ENCODE results near the gene PRIMPOL.
A peak's percentile ranks its signal among the peaks of the same experiment; 100 is the strongest.

PRIMPOL gene

DNA sequence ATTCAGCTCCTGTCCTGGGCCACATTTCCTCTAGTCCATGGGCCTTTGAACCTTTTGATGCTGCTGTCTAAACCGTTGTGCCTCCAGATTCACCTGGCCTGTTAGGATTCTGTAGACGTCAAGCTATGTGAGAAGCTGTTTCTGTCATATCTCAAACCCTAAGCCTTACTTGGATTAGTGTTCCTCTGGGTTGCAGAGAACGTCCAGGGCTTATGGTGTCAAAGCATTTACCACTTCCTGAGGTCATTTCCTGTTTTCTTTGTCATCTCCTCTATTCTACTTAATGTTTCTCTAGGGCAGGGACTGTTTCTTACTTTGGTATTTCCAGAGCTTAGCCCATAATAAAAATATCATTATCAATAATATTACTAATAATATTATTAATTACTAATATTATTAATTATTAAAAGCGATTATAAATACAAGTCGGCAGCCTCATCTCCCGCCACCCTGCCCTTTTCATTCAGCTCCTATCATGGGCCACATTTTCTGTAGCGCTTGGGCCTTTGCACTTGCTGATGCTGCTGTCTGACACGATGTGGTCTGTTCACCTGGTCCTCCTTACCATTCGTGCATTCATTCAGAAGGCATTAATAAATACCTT lies 19.1 kb downstream of the PRIMPOL start:
- no peak overlapping the region for H3K4me2 ChIP-seq (ENCODE audit: insufficient read depth, low read length)
- H3K9ac ChIP-seq (ENCODE audit: low read depth, low read length): no peak overlapping the region
- ATAC-seq (ENCODE audit: insufficient read depth, low read depth) (peak; percentile 65), DNase-seq (no peak)
- H3K4me1 ChIP-seq (ENCODE audit: insufficient read depth, low read length): peaks cover 7% of the 10 kb centered on the region; the same call in 1 of the 2 replicates
- H3K36me3 ChIP-seq (ENCODE audit: insufficient read depth, low read length): peaks cover 71% of the 10 kb centered on the region
- no peaks in the 10 kb centered on the region for H3K9me3 ChIP-seq (ENCODE audit: insufficient read depth, low read length, severe bottlenecking)
- TF ChIP-seq EZH2 (IDR thresholded peaks at IDR 0.05; ENCODE audit: borderline replicate concordance, low read depth, low read length, severe bottlenecking): no peak
- TF ChIP-seq CTCF (IDR thresholded peaks at IDR 0.05; ENCODE audit: borderline replicate concordance, extremely low read depth, low read length, poor library complexity, severe bottlenecking): no peak
- no peak overlapping the region for H3K27ac ChIP-seq (ENCODE audit: low read length)
- no peaks in the 10 kb centered on the region for H3K79me2 ChIP-seq (ENCODE audit: insufficient read depth, low read length)
- no peaks in the 10 kb centered on the region for H3K27me3 ChIP-seq (ENCODE audit: insufficient read depth, low read length, poor library complexity)
- no peak overlapping the region for H2AFZ ChIP-seq (ENCODE audit: low read depth, low read length)
- H3K4me3 ChIP-seq (ENCODE audit: low read depth in 1 of 2, low read length in 2 of 2): no peak overlapping the region
- no peaks in the 10 kb centered on the region for H4K20me1 ChIP-seq (ENCODE audit: insufficient read depth, low read length)

GRCh38 chr4:184669251-184669650 lies 19.7 kb downstream of the PRIMPOL start:
- Histone ChIP-seq H3K36me3 (ENCODE audit: insufficient read depth, low read length) (peaks cover 75% of the 10 kb centered on the region), H3K27me3 (ENCODE audit: insufficient read depth, low read length, poor library complexity) (no peaks in the 10 kb centered on the region), H3K9me3 (ENCODE audit: insufficient read depth, low read length, severe bottlenecking) (no peaks in the 10 kb centered on the region), H3K27ac (ENCODE audit: low read length) (0 out of 2 replicates have a peak overlapping the region, but pooled peaks have one; percentile 14), H2AFZ (ENCODE audit: low read depth, low read length) (no peak overlapping the region), H4K20me1 (ENCODE audit: insufficient read depth, low read length) (no peaks in the 10 kb centered on the region), H3K4me2 (ENCODE audit: insufficient read depth, low read length) (no peak overlapping the region), H3K79me2 (ENCODE audit: insufficient read depth, low read length) (no peaks in the 10 kb centered on the region), H3K4me1 (ENCODE audit: insufficient read depth, low read length) (peaks cover 7% of the 10 kb centered on the region; the same call in 1 of the 2 replicates), H3K4me3 (ENCODE audit: low read depth in 1 of 2, low read length in 2 of 2) (no peak overlapping the region), H3K9ac (ENCODE audit: low read depth, low read length) (no peak overlapping the region)
- TF ChIP-seq CTCF (IDR thresholded peaks at IDR 0.05; ENCODE audit: borderline replicate concordance, extremely low read depth, low read length, poor library complexity, severe bottlenecking) (no peak), EZH2 (IDR thresholded peaks at IDR 0.05; ENCODE audit: borderline replicate concordance, low read depth, low read length, severe bottlenecking) (no peak)
- no peak for ATAC-seq (ENCODE audit: insufficient read depth, low read depth)
- DNase-seq: no peak

- Histone ChIP-seq H3K27ac (ENCODE audit: low read length) (no peak overlapping the region), H4K20me1 (ENCODE audit: insufficient read depth, low read length) (no peaks in the 10 kb centered on the region), H3K4me1 (ENCODE audit: insufficient read depth, low read length) (peaks cover 7% of the 10 kb centered on the region; the same call in 1 of the 2 replicates), H3K4me3 (ENCODE audit: low read depth in 1 of 2, low read length in 2 of 2) (no peak overlapping the region), H3K36me3 (ENCODE audit: insufficient read depth, low read length) (peaks cover 70% of the 10 kb centered on the region), H3K27me3 (ENCODE audit: insufficient read depth, low read length, poor library complexity) (no peaks in the 10 kb centered on the region), H3K9ac (ENCODE audit: low read depth, low read length) (no peak overlapping the region), H3K4me2 (ENCODE audit: insufficient read depth, low read length) (no peak overlapping the region), H2AFZ (ENCODE audit: low read depth, low read length) (no peak overlapping the region), H3K9me3 (ENCODE audit: insufficient read depth, low read length, severe bottlenecking) (no peaks in the 10 kb centered on the region), H3K79me2 (ENCODE audit: insufficient read depth, low read length) (no peaks in the 10 kb centered on the region)
- DNase-seq (no peak), ATAC-seq (ENCODE audit: insufficient read depth, low read depth) (no peak)
- TF ChIP-seq EZH2 (IDR thresholded peaks at IDR 0.05; ENCODE audit: borderline replicate concordance, low read depth, low read length, severe bottlenecking): no peak
- TF ChIP-seq CTCF (IDR thresholded peaks at IDR 0.05; ENCODE audit: borderline replicate concordance, extremely low read depth, low read length, poor library complexity, severe bottlenecking): no peak
These were observed 21.6 kb downstream of the PRIMPOL start for GRCh38 chr4:184671101-184671500.
